ENCODE measurements around the gene GMIP. TPM values are rescaled to one million over a fixed set of nuclear protein-coding genes. Genes with fewer than 3 reads are reported as not detected.
A peak's percentile ranks its signal among the peaks of the same experiment; 100 is the strongest.

Gene GMIP
- total RNA-seq, 2 experiments from 2014 or later: 38.7 to 40.6 TPM

DNA sequence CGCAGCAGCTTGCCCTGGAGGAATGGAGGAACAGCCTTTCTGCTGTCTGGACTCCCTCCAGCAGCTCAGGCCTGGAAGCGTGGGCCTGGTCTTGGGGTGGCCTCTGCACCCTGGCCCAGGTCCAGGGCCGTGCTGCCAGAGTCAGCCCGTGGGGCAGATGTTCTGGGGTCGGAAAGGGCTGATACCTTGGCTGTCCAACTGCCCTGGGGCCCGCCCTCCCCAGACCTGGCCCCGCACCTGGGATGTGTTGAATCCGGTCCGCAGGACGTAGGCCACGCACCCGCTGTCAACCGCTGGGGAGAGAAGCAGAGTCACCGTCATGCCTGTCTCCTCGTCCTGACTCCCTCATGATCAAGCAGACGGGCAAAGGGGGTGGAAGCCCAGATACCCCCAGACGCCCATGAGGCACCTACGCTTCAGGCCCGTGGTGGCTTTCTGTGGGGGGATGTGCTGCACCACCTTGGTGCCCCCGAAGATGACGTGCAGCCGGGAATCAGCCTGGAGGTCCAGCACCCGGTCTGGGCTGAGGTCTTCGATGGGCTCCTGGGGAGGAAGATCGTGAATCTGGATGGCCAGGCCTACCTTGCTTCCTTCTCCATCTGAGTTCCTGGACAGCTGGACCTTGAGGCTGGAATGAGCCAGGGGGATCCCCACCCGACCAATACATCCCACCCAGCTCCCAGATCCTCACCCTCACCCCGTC is 12.3 kb upstream of the GMIP start:
- no peaks in the 10 kb centered on the region for H3K27me3 Mint-ChIP-seq (ENCODE audit: low read depth)
- no peak overlapping the region for H3K4me3 Mint-ChIP-seq
- intact Hi-C loops (cut with micrococcal nuclease): no loop called here
- no peak for DNase-seq
- CTCF ChIA-PET: no interaction called here
- H3K4me1 Mint-ChIP-seq (ENCODE audit: low read depth): no peaks in the 10 kb centered on the region
- no peaks in the 10 kb centered on the region for H3K9me3 Mint-ChIP-seq
- H3K36me3 Mint-ChIP-seq (ENCODE audit: low read depth): peaks cover 44% of the 10 kb centered on the region
- no peak overlapping the region for H3K27ac Mint-ChIP-seq

GRCh38 chr19:19655051-19655594 is 11.7 kb upstream of the GMIP start:
- H3K4me3 Mint-ChIP-seq: no peak overlapping the region
- H3K4me1 Mint-ChIP-seq (ENCODE audit: low read depth): no peaks in the 10 kb centered on the region
- CTCF ChIA-PET: no interaction called here
- H3K9me3 Mint-ChIP-seq: no peaks in the 10 kb centered on the region
- H3K27ac Mint-ChIP-seq: no peak overlapping the region
- no peak for DNase-seq
- intact Hi-C loops (cut with micrococcal nuclease): no loop called here
- no peaks in the 10 kb centered on the region for H3K27me3 Mint-ChIP-seq (ENCODE audit: low read depth)
- H3K36me3 Mint-ChIP-seq (ENCODE audit: low read depth): peaks cover 49% of the 10 kb centered on the region

DNA sequence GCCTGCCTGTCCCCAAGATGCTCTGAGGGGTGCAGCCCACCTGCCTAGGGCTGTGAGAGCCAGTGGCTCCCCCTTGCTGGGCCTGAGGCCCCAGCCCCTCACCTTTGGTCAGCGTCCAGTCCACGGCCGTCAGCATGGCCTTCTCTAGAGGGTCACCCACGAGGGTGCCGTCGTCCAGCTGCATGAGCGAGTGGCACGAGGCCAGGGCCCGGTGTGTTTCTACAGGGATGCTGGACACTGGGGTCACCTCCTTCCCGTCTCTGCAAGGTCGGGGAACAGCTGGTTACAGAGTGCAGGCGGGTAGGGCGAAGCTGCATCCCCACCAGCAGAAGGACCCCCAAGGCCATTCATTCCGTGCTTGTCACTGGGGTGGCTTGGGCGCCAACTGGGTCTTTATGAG is 11.0 kb upstream of the GMIP start:
- no peaks in the 10 kb centered on the region for H3K9me3 Mint-ChIP-seq
- H3K27me3 Mint-ChIP-seq (ENCODE audit: low read depth): no peaks in the 10 kb centered on the region
- no peak for DNase-seq
- intact Hi-C loops (cut with micrococcal nuclease): no loop called here
- CTCF ChIA-PET: no interaction called here
- H3K27ac Mint-ChIP-seq: no peak overlapping the region
- H3K36me3 Mint-ChIP-seq (ENCODE audit: low read depth): peaks cover 50% of the 10 kb centered on the region
- H3K4me1 Mint-ChIP-seq (ENCODE audit: low read depth): no peaks in the 10 kb centered on the region
- H3K4me3 Mint-ChIP-seq: no peak overlapping the region

- Mint-ChIP-seq H3K4me1 (ENCODE audit: low read depth) (no peaks in the 10 kb centered on the region), H3K9me3 (no peaks in the 10 kb centered on the region), H3K4me3 (no peak overlapping the region), H3K27ac (no peak overlapping the region), H3K36me3 (ENCODE audit: low read depth) (peaks cover 51% of the 10 kb centered on the region), H3K27me3 (ENCODE audit: low read depth) (no peaks in the 10 kb centered on the region)
- intact Hi-C loops (cut with micrococcal nuclease): no loop called here
- DNase-seq: no peak
- CTCF ChIA-PET: interaction anchor here (0.6 to 1.7 kb wide), 2 partner anchors 10 to 48 kb away, joined by 3 to 7 read pairs; partner anchors contain the start of gene GMIP
These were observed 10.2 kb upstream of the GMIP start for GRCh38 chr19:19653597-19654147.

- Mint-ChIP-seq H3K9me3 (no peaks in the 10 kb centered on the region), H3K27ac (no peak overlapping the region), H3K36me3 (ENCODE audit: low read depth) (peaks cover 49% of the 10 kb centered on the region), H3K4me3 (no peak overlapping the region), H3K27me3 (ENCODE audit: low read depth) (no peaks in the 10 kb centered on the region), H3K4me1 (ENCODE audit: low read depth) (no peaks in the 10 kb centered on the region)
- DNase-seq: no peak
- CTCF ChIA-PET: interaction anchor here (1.7 kb wide), 1 partner anchor 9 kb away, joined by 7 read pairs; the partner anchor contains the start of gene GMIP
- intact Hi-C loops (cut with micrococcal nuclease): no loop called here
These were observed 9.2 kb upstream of the GMIP start for GRCh38 chr19:19652482-19653295.

DNA sequence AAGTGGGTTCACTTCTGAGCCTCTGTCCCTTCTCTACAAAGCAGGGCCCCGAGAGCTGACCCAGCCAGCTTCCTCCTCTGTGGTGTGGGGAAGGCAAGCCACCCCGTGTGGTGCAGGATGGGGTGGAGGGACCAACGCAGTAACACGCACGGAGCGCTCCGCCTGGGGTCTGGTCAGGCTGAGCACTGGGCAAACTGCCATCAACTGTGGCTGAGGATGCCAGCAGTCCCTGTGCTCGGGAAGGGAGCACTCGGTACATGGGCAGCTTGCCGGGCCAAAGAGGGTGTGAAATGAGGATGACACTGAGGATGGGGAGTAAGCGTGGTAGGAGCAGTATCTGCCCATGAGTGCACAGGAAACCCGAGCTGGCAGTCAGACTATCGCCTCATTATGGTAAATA is 7.6 kb upstream of the GMIP start:
- DNase-seq: no peak
- Mint-ChIP-seq H3K4me1 (ENCODE audit: low read depth) (no peaks in the 10 kb centered on the region), H3K36me3 (ENCODE audit: low read depth) (peaks cover 41% of the 10 kb centered on the region), H3K27ac (no peak overlapping the region), H3K4me3 (no peak overlapping the region), H3K9me3 (no peaks in the 10 kb centered on the region), H3K27me3 (ENCODE audit: low read depth) (no peaks in the 10 kb centered on the region)
- CTCF ChIA-PET: interaction anchor here (1.7 kb wide), 1 partner anchor 119 kb away, joined by 10 read pairs; no protein-coding TSS in a partner anchor
- intact Hi-C loops (cut with micrococcal nuclease): no loop called here

- intact Hi-C loops (cut with micrococcal nuclease): no loop called here
- H3K27ac Mint-ChIP-seq: no peak overlapping the region
- H3K27me3 Mint-ChIP-seq (ENCODE audit: low read depth): no peaks in the 10 kb centered on the region
- H3K4me1 Mint-ChIP-seq (ENCODE audit: low read depth): no peaks in the 10 kb centered on the region
- peaks cover 38% of the 10 kb centered on the region for H3K36me3 Mint-ChIP-seq (ENCODE audit: low read depth)
- CTCF ChIA-PET: interaction anchor here (1.7 kb wide), 1 partner anchor 118 kb away, joined by 10 read pairs; no protein-coding TSS in a partner anchor
- no peaks in the 10 kb centered on the region for H3K9me3 Mint-ChIP-seq
- no peak for DNase-seq
- H3K4me3 Mint-ChIP-seq: no peak overlapping the region
These were observed 6.9 kb upstream of the GMIP start for GRCh38 chr19:19650331-19650730.

DNA sequence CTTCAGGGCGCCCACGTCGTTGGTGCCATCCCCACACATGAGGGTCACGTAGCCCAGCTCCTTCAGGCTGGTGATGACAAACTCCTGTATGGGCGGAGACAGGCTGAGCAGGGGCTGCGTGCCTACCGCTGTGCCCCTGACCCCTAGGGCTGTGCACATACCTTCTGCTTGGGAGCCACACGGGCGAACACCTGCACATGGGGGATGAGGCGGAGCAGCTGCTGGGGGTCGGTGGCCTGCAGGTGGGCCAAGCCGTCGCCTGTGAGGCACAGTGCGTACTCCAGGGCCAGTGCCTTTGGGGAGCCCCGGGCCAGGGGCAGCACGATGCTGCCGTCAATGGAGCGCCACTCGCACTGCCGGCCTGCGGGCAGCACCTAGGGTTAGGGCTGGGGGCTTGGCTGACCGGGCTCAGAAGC is 6.1 kb upstream of the GMIP start:
- H3K27ac Mint-ChIP-seq: no peak overlapping the region
- no peak for DNase-seq
- H3K9me3 Mint-ChIP-seq: no peaks in the 10 kb centered on the region
- no peaks in the 10 kb centered on the region for H3K4me1 Mint-ChIP-seq (ENCODE audit: low read depth)
- H3K36me3 Mint-ChIP-seq (ENCODE audit: low read depth): peaks cover 37% of the 10 kb centered on the region
- intact Hi-C loops (cut with micrococcal nuclease): no loop called here
- H3K4me3 Mint-ChIP-seq: no peak overlapping the region
- no peaks in the 10 kb centered on the region for H3K27me3 Mint-ChIP-seq (ENCODE audit: low read depth)
- CTCF ChIA-PET: interaction anchor here (1.2 kb wide), 1 partner anchor 67 kb away, joined by 3 read pairs; no protein-coding TSS in a partner anchor

DNA sequence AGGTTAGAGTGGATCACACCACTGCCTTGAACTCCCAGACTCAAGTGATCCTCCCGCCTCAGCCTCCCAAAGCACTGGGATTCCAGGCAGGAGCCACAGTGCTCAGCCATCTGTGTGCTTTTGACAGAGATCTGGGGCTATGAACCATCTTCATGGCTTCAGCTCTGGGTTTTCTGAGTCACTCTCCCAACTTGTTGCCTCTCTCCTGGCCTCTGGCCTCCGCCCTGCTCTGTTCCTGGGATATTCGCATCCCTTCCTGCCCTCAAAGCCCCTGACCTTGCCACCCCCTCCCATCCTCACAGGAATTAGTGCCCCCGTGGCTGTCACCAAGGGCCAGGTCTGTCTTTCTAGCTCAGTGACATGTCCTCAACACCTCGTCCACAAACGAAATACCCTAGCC is 5.7 kb upstream of the GMIP start:
- Mint-ChIP-seq H3K4me3 (no peak overlapping the region), H3K36me3 (ENCODE audit: low read depth) (peaks cover 36% of the 10 kb centered on the region), H3K4me1 (ENCODE audit: low read depth) (no peaks in the 10 kb centered on the region), H3K9me3 (no peaks in the 10 kb centered on the region), H3K27me3 (ENCODE audit: low read depth) (no peaks in the 10 kb centered on the region), H3K27ac (peak overlapping the region; percentile 59)
- CTCF ChIA-PET: interaction anchor here (1.2 kb wide), 1 partner anchor 67 kb away, joined by 3 read pairs; no protein-coding TSS in a partner anchor
- intact Hi-C loops (cut with micrococcal nuclease): no loop called here
- no peak for DNase-seq

GRCh38 chr19:19647037-19647835 is 3.8 kb upstream of the GMIP start:
- no peak for DNase-seq
- Mint-ChIP-seq H3K27me3 (ENCODE audit: low read depth) (no peaks in the 10 kb centered on the region), H3K27ac (no peak overlapping the region), H3K4me3 (no peak overlapping the region), H3K9me3 (no peaks in the 10 kb centered on the region), H3K4me1 (ENCODE audit: low read depth) (peaks cover 7% of the 10 kb centered on the region), H3K36me3 (ENCODE audit: low read depth) (peaks cover 25% of the 10 kb centered on the region)
- intact Hi-C loops (cut with micrococcal nuclease): no loop called here
- CTCF ChIA-PET: interaction anchor here (3.7 kb wide), 1 partner anchor 116 kb away, joined by 46 read pairs; the partner anchor contains the start of gene YJEFN3

DNA sequence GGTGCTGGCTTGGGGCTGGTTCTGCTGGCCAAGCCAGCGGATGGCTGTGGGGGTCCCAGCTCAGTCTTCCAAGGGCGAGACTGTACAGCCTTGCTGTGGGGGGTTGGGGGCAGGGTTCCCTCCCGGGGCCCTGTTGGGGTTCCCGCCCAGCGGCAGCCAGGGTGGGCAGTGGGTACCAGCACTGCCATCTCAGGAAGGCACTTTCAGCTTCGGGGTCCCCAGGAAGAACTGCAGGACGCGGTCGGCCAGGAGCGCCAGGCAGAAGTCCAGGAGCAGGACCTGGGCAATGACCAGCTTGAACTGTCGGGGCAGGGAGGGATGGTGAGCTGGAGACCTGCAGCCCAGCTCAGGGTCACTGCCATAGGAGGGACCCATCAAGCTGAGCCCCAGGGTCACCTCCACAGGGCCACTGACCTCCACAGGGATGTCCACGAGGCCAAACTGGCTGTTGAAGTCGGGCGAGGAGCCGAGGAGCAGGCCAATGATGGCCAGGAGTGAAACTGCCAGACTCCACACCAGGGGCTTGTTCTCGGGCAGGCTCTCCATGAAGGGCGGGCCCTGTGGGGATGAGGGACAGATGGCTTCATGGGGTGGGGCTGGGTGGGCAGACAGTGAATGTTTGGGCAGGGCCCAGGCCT is 1.9 kb upstream of the GMIP start:
- Mint-ChIP-seq H3K4me3 (no peak overlapping the region), H3K27me3 (ENCODE audit: low read depth) (no peaks in the 10 kb centered on the region), H3K36me3 (ENCODE audit: low read depth) (peaks cover 22% of the 10 kb centered on the region), H3K9me3 (no peaks in the 10 kb centered on the region), H3K27ac (no peak overlapping the region), H3K4me1 (ENCODE audit: low read depth) (peaks cover 12% of the 10 kb centered on the region)
- CTCF ChIA-PET: interaction anchor here (0.6 to 3.7 kb wide), 2 partner anchors 77 to 114 kb away, joined by 3 to 46 read pairs; partner anchors contain the start of gene YJEFN3
- intact Hi-C loops (cut with micrococcal nuclease): no loop called here
- DNase-seq: no peak
